Epithelial cell of esophagus (primary cell): ENCODE data around the gene ULBP3.

Experiments used
- DNase-seq: peaks from one replicate; pipeline ENCODE4 v3.0.0; 2010; ENCODE audit warnings: low read depth
- H3K4me3 ChIP-seq: 2 replicates; pipeline ENCODE4 v1.5.1; 2011; ENCODE audit warnings: mild to moderate bottlenecking, low read length, control low read depth
- CTCF ChIP-seq: IDR thresholded peaks from 2 replicates; pipeline ENCODE4 v1.5.1; 2011; ENCODE audit warnings: low read depth, mild to moderate bottlenecking, low read length, control low read depth, inconsistent platforms; ENCODE audit not compliant: insufficient read depth; ENCODE audit errors: missing control alignments

Gene ULBP3

GRCh38 chr6:150044621-150045145 is 24.2 kb downstream of the ULBP3 start:
- H3K4me3 ChIP-seq: no peak overlapping the region
- no peak for TF ChIP-seq CTCF
- DNase-seq: no peak

GRCh38 chr6:150043501-150044412 is 25.2 kb downstream of the ULBP3 start:
- no peak for TF ChIP-seq CTCF
- DNase-seq: no peak
- H3K4me3 ChIP-seq: no peak overlapping the region

GRCh38 chr6:150043096-150043495 is 25.8 kb downstream of the ULBP3 start:
- TF ChIP-seq CTCF: no peak
- H3K4me3 ChIP-seq: no peak overlapping the region
- DNase-seq: no peak

GRCh38 chr6:150038202-150039062 is 30.5 kb downstream of the ULBP3 start:
- H3K4me3 ChIP-seq: no peak overlapping the region
- TF ChIP-seq CTCF: peak; percentile 34
- peak; percentile 34 for DNase-seq

- TF ChIP-seq CTCF: no peak
- H3K4me3 ChIP-seq: no peak overlapping the region
Observed at GRCh38 chr6:150037526-150038201, 31.3 kb downstream of the ULBP3 start.

GRCh38 chr6:150036081-150036480 is 32.8 kb downstream of the ULBP3 start:
- H3K4me3 ChIP-seq: no peak overlapping the region
- no peak for TF ChIP-seq CTCF
- DNase-seq: no peak

More at GRCh38 chr6:150037526-150038201, 31.3 kb downstream of the ULBP3 start:
- DNase-seq: no peak
